SK-N-MC (cell line): ENCODE results near the gene REG3A.

Source experiments
- EZH2 ChIP-seq: fragments of 200-600 bp; sonication (generic); IDR thresholded peaks from one replicate; pipeline ENCODE4 v1.6.1; 2017; ENCODE audit warnings: antibody characterized with exemption
- POLR2AphosphoS5 ChIP-seq: IDR thresholded peaks from 2 replicates; pipeline ENCODE4 v1.6.1; 2012; ENCODE audit warnings: mild to moderate bottlenecking, low read depth, low read length, borderline replicate concordance

DNA sequence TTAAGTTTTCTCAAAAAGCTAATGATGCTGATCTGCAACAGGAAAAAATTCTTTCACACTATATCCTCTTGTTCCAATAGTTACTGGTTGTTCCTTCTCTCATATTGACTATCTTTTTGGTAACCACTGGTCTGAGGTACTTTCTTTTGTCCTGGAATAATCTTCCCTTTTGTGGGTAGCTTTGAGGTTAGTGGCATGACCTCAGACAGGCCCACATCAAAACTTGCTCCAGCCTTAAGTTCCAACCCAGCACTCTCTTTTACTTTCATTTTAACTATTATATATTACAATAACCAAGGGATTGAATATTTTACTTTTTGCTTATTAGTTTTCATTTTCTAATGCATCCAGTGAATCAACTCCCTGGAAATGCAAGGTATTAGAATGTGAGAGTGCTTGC lies 29.7 kb downstream of the REG3A start:
- TF ChIP-seq POLR2AphosphoS5 (no peak), EZH2 (no peak)
